HepG2 (cell line): ENCODE data around the gene ZBTB44. TPM values are rescaled to one million over a fixed set of nuclear protein-coding genes. Genes with fewer than 3 reads are reported as not detected.

Source experiments
- ATAC-seq: fragments of 200-7000 bp; cut with Tn5 transposase; 3 replicates; pipeline ENCODE4 v1.9.1; 2020; ENCODE audit warnings: mild to moderate bottlenecking, moderate library complexity
- BruUV-seq: library from RNA; stranded (reverse); fragments of 400-500 nt; replicated peaks from 2 replicates; lab custom pipeline; 2021; lab: Mats Ljungman, UMichigan
- CTCF ChIA-PET: fragments of 300-600 bp; formaldehyde crosslinking; extraction: SDS; loops from one replicate; lab custom pipeline; 2021; ENCODE audit warnings: low total read pairs, inconsistent platforms, low intra/inter-chr PET ratio; lab: Yijun Ruan, JAX
- POLR2A ChIA-PET: fragments of 350-600 bp; sonication (Branson Sonifier 250); formaldehyde crosslinking; loops from one replicate; lab custom pipeline; 2020; ENCODE audit warnings: antibody characterized with exemption, inconsistent platforms; lab: Yijun Ruan, JAX
- DNase-seq: peaks from one replicate; pipeline ENCODE4 v3.0.0-alpha.2; 2015; ENCODE audit warnings: low spot score
- FAIRE-seq: peaks from 3 replicates; lab custom pipeline; 2011; peaks lifted over from hg19 to GRCh38; lab: Jason Lieb, UNC
- H2AFZ ChIP-seq: one replicate; pipeline ENCODE4 v1.6.1; 2011; ENCODE audit warnings: low read length, inconsistent platforms
- H3K27ac ChIP-seq: fragments of 300-600 bp; 3 replicates; pipeline ENCODE4 v1.8.0; 2011; ENCODE audit warnings: mixed run types, mild to moderate bottlenecking, mixed read lengths, low read length, inconsistent platforms; ENCODE audit not compliant: insufficient read depth; ENCODE audit errors: extremely low read length
- H3K27me3 ChIP-seq, 2 experiments: fragments of 200-600 bp in 1 of 2; 2 replicates in 1 of 2; 3 replicates in 1 of 2; pipeline versions ENCODE4 v1.6.0 to v1.8.0; 2011; ENCODE audit warnings: low read length in 2 of 2, mild to moderate bottlenecking in 2 of 2, moderate library complexity in 2 of 2, inconsistent platforms in 1 of 2; ENCODE audit not compliant: insufficient read depth in 2 of 2, control insufficient read depth in 1 of 2
- H3K36me3 ChIP-seq, 2 experiments: fragments of 200-600 bp in 1 of 2; replicated peaks in 1 of 2; 2 replicates in 1 of 2; 3 replicates in 1 of 2; pipeline versions ENCODE4 v1.5.1 to v1.8.0; 2011; ENCODE audit warnings: low read length in 2 of 2, inconsistent platforms in 1 of 2; ENCODE audit not compliant: insufficient read depth in 2 of 2, control insufficient read depth in 1 of 2
- H3K4me1 ChIP-seq: 2 replicates; pipeline ENCODE4 v1.5.1; 2012; ENCODE audit warnings: low read length, inconsistent platforms; ENCODE audit not compliant: insufficient read depth
- H3K4me2 ChIP-seq: 2 replicates; pipeline ENCODE4 v1.6.0; 2011; ENCODE audit warnings: low read depth, low read length, inconsistent platforms
- H3K4me3 ChIP-seq, 3 experiments: fragments of 200-600 bp in 1 of 3; sonication (generic), shearing (Covaris generic) in 1 of 3; replicated peaks in 1 of 3; 2 replicates each; pipeline ENCODE4 v1.5.1; 2011 to 2016; ENCODE audit warnings: low read length in 3 of 3, inconsistent platforms in 2 of 3, low read depth in 2 of 3, mild to moderate bottlenecking in 2 of 3, control low read depth in 1 of 3, mixed read lengths in 1 of 3; ENCODE audit not compliant: insufficient read depth in 1 of 3
- H3K79me2 ChIP-seq: one replicate; pipeline ENCODE4 v1.6.1; 2011; ENCODE audit warnings: low read length, inconsistent platforms; ENCODE audit not compliant: insufficient read depth
- H3K9ac ChIP-seq: 2 replicates; pipeline ENCODE4 v1.6.0; 2011; ENCODE audit warnings: mild to moderate bottlenecking, low read depth, low read length, inconsistent platforms; ENCODE audit not compliant: insufficient read depth
- H3K9me3 ChIP-seq: 2 replicates; pipeline ENCODE4 v1.5.1; 2012; ENCODE audit warnings: mild to moderate bottlenecking, low read length
- H4K20me1 ChIP-seq: 2 replicates; pipeline ENCODE4 v1.6.0; 2011; ENCODE audit warnings: inconsistent platforms, mild to moderate bottlenecking, low read length, moderate library complexity; ENCODE audit not compliant: insufficient read depth
- MAFF ChIP-seq: IDR thresholded peaks from 2 replicates; pipeline ENCODE4 v1.6.1; 2011; ENCODE audit warnings: low read depth, low read length, improper control_type of control experiment
- MAFK ChIP-seq, 2 experiments: IDR thresholded peaks in 1 of 2; conservative IDR thresholded peaks in 1 of 2; 2 replicates each; pipeline ENCODE4 v1.6.1; 2011; ENCODE audit warnings: improper control_type of control experiment in 2 of 2, low read length in 2 of 2
- MYC ChIP-seq: sonication (generic); formaldehyde crosslinking; IDR thresholded peaks from 2 replicates; pipeline ENCODE4 v1.9.0; 2021; ENCODE audit warnings: missing genetic modification reagents, borderline replicate concordance
- ZNF550 ChIP-seq: sonication (generic); formaldehyde crosslinking; IDR thresholded peaks from 2 replicates; pipeline ENCODE4 v1.4.0; 2020; ENCODE audit warnings: mild to moderate bottlenecking, missing genetic modification reagents, borderline replicate concordance
- WGBS: methylation state at CpG from one replicate; pipeline ENCODE4 v1.1.6; 2017; ENCODE audit warnings: low lambda C conversion rate; 5-methylcytosine and 5-hydroxymethylcytosine counted together
- in situ Hi-C: cut with HindIII; loops from 2 replicates; pipeline ENCODE4 v1.10.0; 2017; ENCODE audit warnings: low pct_unique_long_range_greater_than_20kb; ENCODE audit not compliant: extremely low pct_ligation_motif_present
- intact Hi-C: fragments of 100-400 bp; cut with micrococcal nuclease; formaldehyde crosslinking; loops from one replicate; pipeline ENCODE4 v1.10.0; 2022; ENCODE audit not compliant: unreplicated experiment
- polyA plus RNA-seq, 8 experiments: library from polyadenylated mRNA; depleted of rRNA in 3 of 8; stranded (reverse) in 7 of 8; unstranded in 1 of 8; fragments of >200 nt; fragmentation: Illumina TruSeq in 4 of 8; extraction: Trizol in 4 of 8; gene quantifications; 2 replicates each; pipeline versions ENCODE4 v1.2.1 to v1.2.3, GENCODE V29; 2011 to 2016; ENCODE audit warnings: low read depth in 4 of 8, missing spikeins in 1 of 8, mixed read lengths in 1 of 8; ENCODE audit not compliant: insufficient read depth in 1 of 8
- total RNA-seq, 5 experiments: library from RNA; depleted of rRNA; stranded (reverse); fragments of >200 nt; fragmentation: Illumina TruSeq; extraction: Trizol; gene quantifications; 2 replicates each; pipeline ENCODE4 v1.2.3, GENCODE V29; 2016; ENCODE audit warnings: low read depth in 1 of 5
- TF ChIP-seq, protein P1 (sequence below): sonication (generic); formaldehyde crosslinking; IDR thresholded peaks from 2 replicates; pipeline ENCODE4 v1.4.0; 2020; ENCODE audit warnings: missing genetic modification reagents

ZBTB44 gene
- total and polyA plus RNA-seq, 2 of the 13 experiments (the other 11 are each of a cell fraction or from before 2014, with no cell fraction given), result 22.8 to 23.6 TPM

DNA sequence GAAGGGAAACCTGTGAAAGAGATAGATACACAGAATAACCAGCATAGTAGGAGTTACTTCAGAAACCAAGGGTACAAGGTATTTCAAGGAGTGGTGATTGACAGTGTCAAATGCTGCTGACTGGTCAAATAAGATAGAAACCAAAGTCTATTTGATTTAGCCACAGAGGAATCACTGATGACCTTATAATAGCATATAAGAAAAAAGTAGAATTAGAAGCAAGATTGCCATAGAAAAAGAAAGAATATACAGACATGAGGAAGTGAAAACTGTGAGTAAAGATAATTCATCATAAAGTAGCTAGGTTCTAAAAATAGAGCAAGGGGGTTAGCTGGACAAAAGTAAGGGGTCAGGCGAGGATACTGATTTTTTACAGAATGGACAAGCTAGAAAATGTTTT, 14.2 kb downstream of the ZBTB44 start:
- BruUV-seq, result no TSS peak
- H3K79me2 ChIP-seq, result peaks cover 54% of the 10 kb centered on the region

DNA sequence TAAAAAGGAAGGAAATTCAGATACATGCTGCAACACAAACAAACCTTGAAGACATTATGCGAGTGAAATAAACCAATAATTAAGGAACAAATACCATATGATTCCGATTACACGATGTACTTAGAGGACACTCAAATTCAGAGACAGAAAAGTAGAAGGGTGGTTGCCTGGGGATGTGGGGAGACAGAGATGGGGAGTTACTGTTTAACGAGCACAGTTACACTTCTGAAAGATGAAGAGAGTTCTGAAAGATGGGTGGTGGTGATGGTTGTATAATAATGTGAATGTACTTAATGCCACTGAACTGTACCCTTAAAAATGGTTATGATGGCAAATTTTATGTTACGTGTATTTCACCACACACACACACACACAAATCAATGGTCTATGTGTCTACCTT, 14.7 kb downstream of the ZBTB44 start:
- H3K27ac ChIP-seq, result no peak overlapping the region

More for the DNA sequence above, 14.2 kb downstream of the ZBTB44 start:
- WGBS, result 97% methylated on average over 1 of the region's 1 CpG
- TF ChIP-seq ZNF550 (CRISPR knock-in tag), result no peak
- TF ChIP-seq MAFK (conservative IDR thresholded peaks at IDR 0.05 in 1 of 2, IDR thresholded peaks at IDR 0.05 in 1 of 2; ENCODE audit: low read length in 2 of 2), result peak; percentile 56 to 64; a peak in 3 of 4 replicates
- TF ChIP-seq MAFF, result peak; percentile 63
- Histone ChIP-seq H3K27me3 (no peaks in the 10 kb centered on the region), H4K20me1 (0 out of 2 replicates have a peak, but pooled peaks cover 12% of the 10 kb centered on the region), H3K4me1 (peaks cover 6% of the 10 kb centered on the region), H3K27ac (no peak overlapping the region), H3K4me2 (no peak overlapping the region), H2AFZ (no peak overlapping the region), H3K9me3 (peaks cover 3% of the 10 kb centered on the region; the same call in 1 of the 2 replicates), H3K9ac (no peak overlapping the region), H3K4me3 (no peak overlapping the region), H3K36me3 (no peaks in the 10 kb centered on the region; a peak in 1 of 5 replicates)
- DNase-seq (no peak), ATAC-seq (no peak), FAIRE-seq (no peak)
- intact Hi-C loops, result no loop called here
- ChIA-PET POLR2A (no interaction called here), CTCF (no interaction called here)
- in situ Hi-C loops, result no loop called here

More for the DNA sequence above, 14.7 kb downstream of the ZBTB44 start:
- Histone ChIP-seq H3K4me2 (no peak overlapping the region), H3K9me3 (no peaks in the 10 kb centered on the region), H3K4me1 (peaks cover 6% of the 10 kb centered on the region), H2AFZ (no peak overlapping the region), H3K4me3 (no peak overlapping the region)
- intact Hi-C loops, result no loop called here
- POLR2A ChIA-PET, result no interaction called here
- 98% methylated on average over 5 of the region's 5 CpGs for WGBS
- BruUV-seq, result no TSS peak
- DNase-seq, result no peak
- TF ChIP-seq, protein P1, sequence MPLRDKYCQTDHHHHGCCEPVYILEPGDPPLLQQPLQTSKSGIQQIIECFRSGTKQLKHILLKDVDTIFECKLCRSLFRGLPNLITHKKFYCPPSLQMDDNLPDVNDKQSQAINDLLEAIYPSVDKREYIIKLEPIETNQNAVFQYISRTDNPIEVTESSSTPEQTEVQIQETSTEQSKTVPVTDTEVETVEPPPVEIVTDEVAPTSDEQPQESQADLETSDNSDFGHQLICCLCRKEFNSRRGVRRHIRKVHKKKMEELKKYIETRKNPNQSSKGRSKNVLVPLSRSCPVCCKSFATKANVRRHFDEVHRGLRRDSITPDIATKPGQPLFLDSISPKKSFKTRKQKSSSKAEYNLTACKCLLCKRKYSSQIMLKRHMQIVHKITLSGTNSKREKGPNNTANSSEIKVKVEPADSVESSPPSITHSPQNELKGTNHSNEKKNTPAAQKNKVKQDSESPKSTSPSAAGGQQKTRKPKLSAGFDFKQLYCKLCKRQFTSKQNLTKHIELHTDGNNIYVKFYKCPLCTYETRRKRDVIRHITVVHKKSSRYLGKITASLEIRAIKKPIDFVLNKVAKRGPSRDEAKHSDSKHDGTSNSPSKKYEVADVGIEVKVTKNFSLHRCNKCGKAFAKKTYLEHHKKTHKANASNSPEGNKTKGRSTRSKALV (CRISPR knock-in tag), result no peak
- no peak for TF ChIP-seq MYC
- TF ChIP-seq, all 625 proteins: peak for 0
- in situ Hi-C loops, result no loop called here
- Histone ChIP-seq H3K9ac (no peak overlapping the region), H3K79me2 (peaks cover 50% of the 10 kb centered on the region), H3K36me3 (no peaks in the 10 kb centered on the region; a peak in 1 of 5 replicates), H4K20me1 (0 out of 2 replicates have a peak, but pooled peaks cover 12% of the 10 kb centered on the region), H3K27me3 (no peaks in the 10 kb centered on the region)
- ATAC-seq (no peak), FAIRE-seq (no peak)
- CTCF ChIA-PET, result no interaction called here
